ENCODE measurements around the gene CEACAM6.

Gene CEACAM6

DNA sequence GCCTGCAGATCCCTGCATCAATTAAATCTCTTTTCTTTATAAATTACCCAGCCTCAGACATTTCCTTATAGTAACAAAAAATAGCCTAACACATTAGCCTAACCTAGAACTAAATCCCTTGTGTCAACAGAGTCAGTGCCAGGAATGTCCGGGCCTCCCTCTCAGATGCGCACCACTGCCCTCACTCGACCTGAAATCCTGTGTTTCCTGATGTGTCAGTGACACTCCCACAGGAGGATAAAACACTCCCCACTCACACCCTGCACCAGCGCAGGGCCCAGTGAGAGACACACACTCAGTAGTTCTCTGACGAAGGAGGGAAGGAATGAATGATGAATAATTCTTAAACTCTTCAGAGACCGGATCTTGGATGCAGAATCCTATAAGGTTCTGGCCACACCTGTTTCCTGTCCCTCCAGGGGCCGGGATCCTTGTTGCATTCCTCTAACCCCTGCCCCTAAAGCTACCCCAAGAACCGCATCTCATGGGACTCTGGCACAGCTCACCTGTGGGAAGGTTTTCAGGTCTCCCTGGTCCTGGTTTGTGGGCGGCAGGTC, 44.2 kb downstream of the CEACAM6 start:
- Histone ChIP-seq H3K4ac (ENCODE audit: low read depth in 1 of 2, low read length in 2 of 2) (no peak overlapping the region), H3K27me3 (ENCODE audit: control insufficient read depth in 1 of 2, insufficient read depth in 1 of 2, low read length in 2 of 2) (peaks cover 28 to 38% of the 10 kb centered on the region in 2 experiments)

DNA sequence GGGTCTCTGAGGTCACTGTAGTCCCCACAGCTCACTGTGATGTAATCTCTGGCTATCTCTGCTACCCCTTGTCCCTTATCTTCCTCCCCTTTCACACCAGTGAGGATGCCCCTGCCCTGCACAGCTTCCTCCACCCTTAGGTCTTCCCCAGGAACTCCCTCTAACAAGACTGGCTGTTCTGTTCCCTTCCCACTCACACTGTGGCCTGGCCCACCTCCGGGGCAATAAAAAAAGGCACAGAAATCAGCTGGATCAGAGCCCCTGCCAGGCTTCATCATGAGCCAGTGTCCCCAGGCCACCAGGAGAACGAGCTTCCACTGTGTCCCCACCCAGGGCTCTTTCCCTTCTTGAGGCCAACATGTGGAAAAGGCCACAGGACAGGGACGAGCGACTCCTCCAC, 45.7 kb downstream of the CEACAM6 start:
- no peak overlapping the region for H2BK12ac ChIP-seq (ENCODE audit: low read length in 2 of 2)
- no peaks in the 10 kb centered on the region for H3K4me1 ChIP-seq (ENCODE audit: control insufficient read depth, insufficient read depth, low read depth, low read length)
- no peak overlapping the region for H3K4ac ChIP-seq (ENCODE audit: low read depth in 1 of 2, low read length in 2 of 2)
- H3K27me3 ChIP-seq (ENCODE audit: control insufficient read depth in 1 of 2, insufficient read depth in 1 of 2, low read length in 2 of 2), result peaks cover 28 to 33% of the 10 kb centered on the region in 2 experiments
- no peaks in the 10 kb centered on the region for H3K79me1 ChIP-seq (replicated peaks; ENCODE audit: low read length, poor library complexity, severe bottlenecking)
- H2BK5ac ChIP-seq (ENCODE audit: low read depth, low read length, poor library complexity, severe bottlenecking), result no peak overlapping the region
- no peak overlapping the region for H2BK120ac ChIP-seq (ENCODE audit: low read depth, low read length)
- H3K9me3 ChIP-seq (ENCODE audit: control insufficient read depth, low read length), result no peaks in the 10 kb centered on the region
- no peak overlapping the region for H2AK5ac ChIP-seq (ENCODE audit: low read length, severe bottlenecking)
- H3K27ac ChIP-seq (ENCODE audit: low read length, poor library complexity, severe bottlenecking), result no peak overlapping the region
- H3K23ac ChIP-seq (ENCODE audit: low read length in 2 of 2), result no peak overlapping the region
- no peak overlapping the region for H3K9ac ChIP-seq (ENCODE audit: low read length)
- H2AFZ ChIP-seq (ENCODE audit: low read depth, low read length), result no peak overlapping the region
- 43% methylated on average over 4 of the region's 4 CpGs for WGBS
- DNase-seq, result no peak
- no peak overlapping the region for H4K8ac ChIP-seq (ENCODE audit: low read length)
- H2BK15ac ChIP-seq (ENCODE audit: low read depth, poor library complexity, severe bottlenecking), result no peak overlapping the region
- H4K91ac ChIP-seq (ENCODE audit: low read length), result no peak overlapping the region
- H3K4me3 ChIP-seq (ENCODE audit: insufficient read depth in 1 of 2, low read depth in 1 of 2, low read length in 2 of 2), result no peak overlapping the region
- H3K36me3 ChIP-seq (ENCODE audit: control insufficient read depth in 1 of 2, insufficient read depth in 2 of 2, low read depth in 1 of 2, low read length in 2 of 2), result no peaks in the 10 kb centered on the region
- no peak overlapping the region for H3K14ac ChIP-seq (ENCODE audit: low read length in 2 of 2)
- no peak overlapping the region for H3K18ac ChIP-seq (ENCODE audit: low read depth in 1 of 2, low read length in 2 of 2)
- no peak overlapping the region for H3K4me2 ChIP-seq (ENCODE audit: low read length, poor library complexity, severe bottlenecking)

More for the DNA sequence above, 44.2 kb downstream of the CEACAM6 start:
- no peak overlapping the region for H3K14ac ChIP-seq (ENCODE audit: low read length in 2 of 2)
- H2BK12ac ChIP-seq (ENCODE audit: low read length in 2 of 2), result no peak overlapping the region
- H4K8ac ChIP-seq (ENCODE audit: low read length), result no peak overlapping the region
- H3K4me1 ChIP-seq (ENCODE audit: control insufficient read depth, insufficient read depth, low read depth, low read length), result no peaks in the 10 kb centered on the region
- DNase-seq, result no peak
- no peak overlapping the region for H3K9ac ChIP-seq (ENCODE audit: low read length)
- 83% methylated on average over 7 of the region's 9 CpGs for WGBS
- H3K23ac ChIP-seq (ENCODE audit: low read length in 2 of 2), result no peak overlapping the region
- no peak overlapping the region for H3K27ac ChIP-seq (ENCODE audit: low read length, poor library complexity, severe bottlenecking)
- H4K91ac ChIP-seq (ENCODE audit: low read length), result no peak overlapping the region
- no peak overlapping the region for H3K18ac ChIP-seq (ENCODE audit: low read depth in 1 of 2, low read length in 2 of 2)
- H2BK5ac ChIP-seq (ENCODE audit: low read depth, low read length, poor library complexity, severe bottlenecking), result no peak overlapping the region
- H3K36me3 ChIP-seq (ENCODE audit: control insufficient read depth in 1 of 2, insufficient read depth in 2 of 2, low read depth in 1 of 2, low read length in 2 of 2), result no peaks in the 10 kb centered on the region
- H3K79me1 ChIP-seq (replicated peaks; ENCODE audit: low read length, poor library complexity, severe bottlenecking), result no peaks in the 10 kb centered on the region
- no peak overlapping the region for H3K4me2 ChIP-seq (ENCODE audit: low read length, poor library complexity, severe bottlenecking)
- no peak overlapping the region for H3K4me3 ChIP-seq (ENCODE audit: insufficient read depth in 1 of 2, low read depth in 1 of 2, low read length in 2 of 2)
- no peak overlapping the region for H2BK120ac ChIP-seq (ENCODE audit: low read depth, low read length)
- no peak overlapping the region for H2AK5ac ChIP-seq (ENCODE audit: low read length, severe bottlenecking)
- no peak overlapping the region for H2BK15ac ChIP-seq (ENCODE audit: low read depth, poor library complexity, severe bottlenecking)
- no peak overlapping the region for H2AFZ ChIP-seq (ENCODE audit: low read depth, low read length)
- H3K9me3 ChIP-seq (ENCODE audit: control insufficient read depth, low read length), result no peaks in the 10 kb centered on the region

DNA sequence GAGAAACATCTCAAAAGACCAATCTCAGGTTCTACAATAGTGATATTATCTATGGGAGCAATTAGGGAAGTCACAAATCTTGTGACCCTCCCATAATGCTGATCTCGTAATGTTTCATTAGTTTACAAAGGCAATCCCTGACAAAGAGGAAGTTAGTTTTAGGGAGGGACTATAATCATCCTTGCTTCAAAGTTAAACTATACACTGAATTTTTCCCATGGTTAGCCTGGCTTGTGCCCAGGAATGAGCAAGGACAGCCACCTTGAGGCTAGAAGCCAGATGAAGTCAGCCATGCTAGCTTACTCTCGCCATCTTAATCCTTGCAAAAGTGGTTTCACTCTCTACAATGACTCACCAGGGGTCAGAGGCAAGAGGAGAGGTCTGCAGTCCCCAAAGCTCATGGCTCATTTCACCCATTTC, 46.5 kb downstream of the CEACAM6 start:
- no peak overlapping the region for H3K4ac ChIP-seq (ENCODE audit: low read depth in 1 of 2, low read length in 2 of 2)
- no peak overlapping the region for H2BK120ac ChIP-seq (ENCODE audit: low read depth, low read length)
- peaks cover 22 to 25% of the 10 kb centered on the region in 2 experiments for H3K27me3 ChIP-seq (ENCODE audit: control insufficient read depth in 1 of 2, insufficient read depth in 1 of 2, low read length in 2 of 2)
- WGBS, result 32% methylated on average over 2 of the region's 2 CpGs
- no peak overlapping the region for H2AFZ ChIP-seq (ENCODE audit: low read depth, low read length)
- H2AK5ac ChIP-seq (ENCODE audit: low read length, severe bottlenecking), result no peak overlapping the region
- H2BK12ac ChIP-seq (ENCODE audit: low read length in 2 of 2), result no peak overlapping the region
- no peaks in the 10 kb centered on the region for H3K4me1 ChIP-seq (ENCODE audit: control insufficient read depth, insufficient read depth, low read depth, low read length)
- H3K27ac ChIP-seq (ENCODE audit: low read length, poor library complexity, severe bottlenecking), result no peak overlapping the region
- no peaks in the 10 kb centered on the region for H3K36me3 ChIP-seq (ENCODE audit: control insufficient read depth in 1 of 2, insufficient read depth in 2 of 2, low read depth in 1 of 2, low read length in 2 of 2)
- no peaks in the 10 kb centered on the region for H3K9me3 ChIP-seq (ENCODE audit: control insufficient read depth, low read length)
- H3K4me2 ChIP-seq (ENCODE audit: low read length, poor library complexity, severe bottlenecking), result no peak overlapping the region
- no peak overlapping the region for H3K4me3 ChIP-seq (ENCODE audit: insufficient read depth in 1 of 2, low read depth in 1 of 2, low read length in 2 of 2)
- no peaks in the 10 kb centered on the region for H3K79me1 ChIP-seq (replicated peaks; ENCODE audit: low read length, poor library complexity, severe bottlenecking)
- no peak overlapping the region for H3K14ac ChIP-seq (ENCODE audit: low read length in 2 of 2)
- H3K23ac ChIP-seq (ENCODE audit: low read length in 2 of 2), result no peak overlapping the region
- H3K9ac ChIP-seq (ENCODE audit: low read length), result no peak overlapping the region
- no peak overlapping the region for H2BK5ac ChIP-seq (ENCODE audit: low read depth, low read length, poor library complexity, severe bottlenecking)
- H4K91ac ChIP-seq (ENCODE audit: low read length), result no peak overlapping the region
- DNase-seq, result no peak
- H2BK15ac ChIP-seq (ENCODE audit: low read depth, poor library complexity, severe bottlenecking), result no peak overlapping the region
- no peak overlapping the region for H4K8ac ChIP-seq (ENCODE audit: low read length)
- H3K18ac ChIP-seq (ENCODE audit: low read depth in 1 of 2, low read length in 2 of 2), result no peak overlapping the region

DNA sequence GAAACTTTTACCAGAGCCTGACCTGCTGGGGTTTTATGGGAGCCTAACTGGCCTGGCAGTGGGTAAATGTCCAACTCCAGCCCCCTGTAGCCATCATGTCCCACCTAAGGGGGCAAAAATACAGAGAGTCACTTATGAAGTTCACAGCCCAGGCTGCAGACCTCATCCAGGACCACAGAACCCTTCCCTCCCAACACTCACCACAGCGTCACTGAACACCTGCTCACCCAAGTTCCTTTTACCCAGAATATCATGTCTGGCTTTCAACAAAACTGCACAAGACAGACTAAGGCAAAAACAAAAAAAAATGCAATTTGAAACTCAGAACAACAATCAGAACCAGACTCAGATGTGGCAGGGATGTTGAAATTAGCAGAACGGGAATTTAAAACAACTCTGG, 47.4 kb downstream of the CEACAM6 start:
- H2BK15ac ChIP-seq (ENCODE audit: low read depth, poor library complexity, severe bottlenecking), result no peak overlapping the region
- no peak overlapping the region for H3K23ac ChIP-seq (ENCODE audit: low read length in 2 of 2)
- no peaks in the 10 kb centered on the region for H3K4me1 ChIP-seq (ENCODE audit: control insufficient read depth, insufficient read depth, low read depth, low read length)
- no peak overlapping the region for H2AFZ ChIP-seq (ENCODE audit: low read depth, low read length)
- H3K27me3 ChIP-seq (ENCODE audit: control insufficient read depth in 1 of 2, insufficient read depth in 1 of 2, low read length in 2 of 2), result peaks cover 20 to 22% of the 10 kb centered on the region in 2 experiments
- no peak overlapping the region for H2BK12ac ChIP-seq (ENCODE audit: low read length in 2 of 2)
- no peak overlapping the region for H4K8ac ChIP-seq (ENCODE audit: low read length)
- H3K4me3 ChIP-seq (ENCODE audit: insufficient read depth in 1 of 2, low read depth in 1 of 2, low read length in 2 of 2), result no peak overlapping the region
- H3K27ac ChIP-seq (ENCODE audit: low read length, poor library complexity, severe bottlenecking), result no peak overlapping the region
- no peaks in the 10 kb centered on the region for H3K9me3 ChIP-seq (ENCODE audit: control insufficient read depth, low read length)
- no peak overlapping the region for H2BK5ac ChIP-seq (ENCODE audit: low read depth, low read length, poor library complexity, severe bottlenecking)
- H4K91ac ChIP-seq (ENCODE audit: low read length), result no peak overlapping the region
- no peaks in the 10 kb centered on the region for H3K36me3 ChIP-seq (ENCODE audit: control insufficient read depth in 1 of 2, insufficient read depth in 2 of 2, low read depth in 1 of 2, low read length in 2 of 2)
- no peak overlapping the region for H3K18ac ChIP-seq (ENCODE audit: low read depth in 1 of 2, low read length in 2 of 2)
- H2AK5ac ChIP-seq (ENCODE audit: low read length, severe bottlenecking), result no peak overlapping the region
- no peaks in the 10 kb centered on the region for H3K79me1 ChIP-seq (replicated peaks; ENCODE audit: low read length, poor library complexity, severe bottlenecking)
- H3K14ac ChIP-seq (ENCODE audit: low read length in 2 of 2), result no peak overlapping the region
- H3K4me2 ChIP-seq (ENCODE audit: low read length, poor library complexity, severe bottlenecking), result no peak overlapping the region
- H2BK120ac ChIP-seq (ENCODE audit: low read depth, low read length), result no peak overlapping the region
- no peak overlapping the region for H3K4ac ChIP-seq (ENCODE audit: low read depth in 1 of 2, low read length in 2 of 2)
- 79% methylated on average over 2 of the region's 2 CpGs for WGBS
- DNase-seq, result no peak
- no peak overlapping the region for H3K9ac ChIP-seq (ENCODE audit: low read length)
